IMR-90 (cell line): ENCODE measurements around the gene SEC24B. TPM values are rescaled to one million over a fixed set of nuclear protein-coding genes. Genes with fewer than 3 reads are reported as not detected.

Experiments used
- ATAC-seq: fragments of 200-7000 bp; cut with Tn5 transposase; 2 replicates; pipeline ENCODE4 v1.9.1; 2020; ENCODE audit warnings: low read depth, mild to moderate bottlenecking, moderate library complexity
- BruUV-seq: library from RNA; stranded (reverse); fragments of 400-500 nt; replicated peaks from 2 replicates; lab custom pipeline; 2021; lab: Mats Ljungman, UMichigan
- CTCF ChIA-PET: fragments of 300-600 bp; formaldehyde crosslinking; extraction: SDS; loops from one replicate; lab custom pipeline; 2021; ENCODE audit warnings: antibody characterized with exemption; lab: Yijun Ruan, JAX
- POLR2A ChIA-PET: fragments of 300-600 bp; sonication (Branson Sonifier 250); formaldehyde crosslinking; loops from one replicate; lab custom pipeline; 2022; ENCODE audit warnings: antibody characterized with exemption; ENCODE audit not compliant: unreplicated experiment; lab: Charles Lee
- DNase-seq: peaks from one replicate; pipeline ENCODE4 v3.0.0; 2013
- H2AFZ ChIP-seq: replicated peaks from 2 replicates; pipeline ENCODE3; 2013; ENCODE audit warnings: low read length, mild to moderate bottlenecking; ENCODE audit not compliant: poor library complexity
- H2AK5ac ChIP-seq: 2 replicates; pipeline ENCODE4 v1.6.1; 2013; ENCODE audit warnings: low read depth, low read length, inconsistent platforms
- H2AK9ac ChIP-seq: replicated peaks from 2 replicates; pipeline ENCODE3; 2013; ENCODE audit warnings: mild to moderate bottlenecking, low read depth, low read length, moderate library complexity; ENCODE audit not compliant: poor library complexity
- H2BK120ac ChIP-seq: 2 replicates; pipeline ENCODE4 v1.6.1; 2013; ENCODE audit warnings: low read depth, low read length, inconsistent platforms
- H2BK15ac ChIP-seq: 3 replicates; pipeline ENCODE4 v1.6.1; 2013; ENCODE audit warnings: low read depth, low read length, inconsistent platforms
- H2BK20ac ChIP-seq: 2 replicates; pipeline ENCODE4 v1.6.1; 2013; ENCODE audit warnings: low read depth, mild to moderate bottlenecking, inconsistent platforms, low read length, moderate library complexity
- H2BK5ac ChIP-seq: 2 replicates; pipeline ENCODE4 v1.6.1; 2013; ENCODE audit warnings: mild to moderate bottlenecking, low read depth, low read length, inconsistent platforms; ENCODE audit not compliant: poor library complexity, severe bottlenecking
- H3K14ac ChIP-seq: replicated peaks from 2 replicates; pipeline ENCODE4 v1.6.1; 2013; ENCODE audit warnings: low read depth, low read length, inconsistent platforms
- H3K18ac ChIP-seq: 2 replicates; pipeline ENCODE4 v1.6.1; 2013; ENCODE audit warnings: low read depth, low read length, control low read depth
- H3K23ac ChIP-seq: 2 replicates; pipeline ENCODE4 v1.6.1; 2013; ENCODE audit warnings: low read depth, low read length, inconsistent platforms
- H3K27ac ChIP-seq: 2 replicates; pipeline ENCODE4 v1.5.1; 2013; ENCODE audit warnings: mild to moderate bottlenecking, control low read depth, low read length; ENCODE audit not compliant: insufficient read depth
- H3K27me3 ChIP-seq: 2 replicates; pipeline ENCODE4 v1.6.1; 2013; ENCODE audit warnings: low read length; ENCODE audit not compliant: control insufficient read depth, insufficient read depth
- H3K36me3 ChIP-seq: 2 replicates; pipeline ENCODE4 v1.6.1; 2013; ENCODE audit warnings: low read length, mixed read lengths; ENCODE audit not compliant: control insufficient read depth, insufficient read depth
- H3K4ac ChIP-seq: 2 replicates; pipeline ENCODE4 v1.6.1; 2013; ENCODE audit warnings: low read depth, low read length, inconsistent platforms
- H3K4me1 ChIP-seq: 2 replicates; pipeline ENCODE4 v1.6.1; 2013; ENCODE audit warnings: low read length, mixed read lengths; ENCODE audit not compliant: control insufficient read depth, insufficient read depth
- H3K4me2 ChIP-seq: 2 replicates; pipeline ENCODE4 v1.6.1; 2013; ENCODE audit warnings: low read depth, mild to moderate bottlenecking, control low read depth, low read length, moderate library complexity
- H3K4me3 ChIP-seq: 2 replicates; pipeline ENCODE4 v1.5.1; 2013; ENCODE audit warnings: low read depth, mild to moderate bottlenecking, control low read depth, low read length, moderate library complexity; ENCODE audit not compliant: insufficient read depth
- H3K56ac ChIP-seq: 2 replicates; pipeline ENCODE4 v1.6.1; 2013; ENCODE audit warnings: low read length, inconsistent platforms; ENCODE audit not compliant: insufficient read depth; ENCODE audit errors: extremely low read depth
- H3K79me1 ChIP-seq, 2 experiments: 2 replicates each; pipeline ENCODE4 v1.6.1; 2013; ENCODE audit warnings: low read length in 2 of 2, inconsistent platforms in 1 of 2, low read depth in 1 of 2
- H3K9ac ChIP-seq: 2 replicates; pipeline ENCODE4 v1.6.1; 2013; ENCODE audit warnings: low read depth, low read length, control low read depth
- H3K9me1 ChIP-seq: 2 replicates; pipeline ENCODE4 v1.6.1; 2013; ENCODE audit warnings: low read length, inconsistent platforms; ENCODE audit not compliant: insufficient read depth
- H3K9me3 ChIP-seq: 2 replicates; pipeline ENCODE4 v1.6.1; 2013; ENCODE audit warnings: low read length; ENCODE audit not compliant: control insufficient read depth, insufficient read depth
- H4K20me1 ChIP-seq: 2 replicates; pipeline ENCODE4 v1.6.1; 2013; ENCODE audit warnings: low read length, inconsistent platforms; ENCODE audit not compliant: insufficient read depth
- H4K5ac ChIP-seq: 2 replicates; pipeline ENCODE4 v1.6.1; 2013; ENCODE audit warnings: mild to moderate bottlenecking, low read depth, low read length, control low read depth
- H4K8ac ChIP-seq, 2 experiments: 2 replicates each; pipeline ENCODE4 v1.6.1; 2013; ENCODE audit warnings: low read depth in 2 of 2, low read length in 2 of 2, control low read depth in 1 of 2, inconsistent platforms in 1 of 2
- H4K91ac ChIP-seq: 2 replicates; pipeline ENCODE4 v1.6.1; 2013; ENCODE audit warnings: low read depth, low read length, inconsistent platforms; ENCODE audit not compliant: insufficient read depth
- CEBPB ChIP-seq: IDR thresholded peaks from 2 replicates; pipeline ENCODE4 v1.6.1; 2012; ENCODE audit warnings: low read depth, low read length, improper control_type of control experiment
- CHD1 ChIP-seq: IDR thresholded peaks from 2 replicates; pipeline ENCODE4 v1.6.1; 2012; ENCODE audit warnings: low read depth, low read length, improper control_type of control experiment
- ELK1 ChIP-seq: fragments of 150-350 bp; IDR thresholded peaks from 2 replicates; pipeline ENCODE4 v1.6.1; 2016; ENCODE audit warnings: low read depth, mild to moderate bottlenecking, low read length, moderate library complexity, borderline replicate concordance
- FOS ChIP-seq: fragments of 150-350 bp; IDR thresholded peaks from 2 replicates; pipeline ENCODE4 v1.6.1; 2016; ENCODE audit warnings: low read depth, low read length
- MAFK ChIP-seq: IDR thresholded peaks from 2 replicates; pipeline ENCODE4 v1.6.1; 2012; ENCODE audit warnings: low read depth, low read length, improper control_type of control experiment
- MAZ ChIP-seq: IDR thresholded peaks from 2 replicates; pipeline ENCODE4 v1.6.1; 2012; ENCODE audit warnings: low read depth, mild to moderate bottlenecking, low read length, improper control_type of control experiment, moderate library complexity, borderline replicate concordance
- MXI1 ChIP-seq: IDR thresholded peaks from 2 replicates; pipeline ENCODE4 v1.6.1; 2012; ENCODE audit warnings: low read depth, mild to moderate bottlenecking, low read length, moderate library complexity, borderline replicate concordance
- NFE2L2 ChIP-seq: fragments of 150-350 bp; IDR thresholded peaks from 2 replicates; pipeline ENCODE4 v1.6.1; 2016; ENCODE audit warnings: low read depth, mild to moderate bottlenecking, low read length
- POLR2A ChIP-seq: IDR thresholded peaks from 2 replicates; pipeline ENCODE4 v1.6.1; 2012; ENCODE audit warnings: mild to moderate bottlenecking, low read depth, low read length
- RAD21 ChIP-seq: IDR thresholded peaks from 2 replicates; pipeline ENCODE4 v1.6.1; 2012; ENCODE audit warnings: low read length, improper control_type of control experiment
- RCOR1 ChIP-seq: IDR thresholded peaks from 2 replicates; pipeline ENCODE4 v1.6.1; 2012; ENCODE audit warnings: mild to moderate bottlenecking, low read length, improper control_type of control experiment; ENCODE audit not compliant: insufficient replicate concordance
- SMC3 ChIP-seq: fragments of 150-350 bp; IDR thresholded peaks from 2 replicates; pipeline ENCODE4 v1.6.1; 2016; ENCODE audit warnings: low read depth, mild to moderate bottlenecking, antibody characterized with exemption, low read length, moderate library complexity
- WGBS, 2 experiments: methylation state at CpG; one replicate each; pipeline versions ENCODE4 v1.1.5 to v1.1.7; 2013; ENCODE audit warnings: missing lambda C conversion rate in 2 of 2; ENCODE audit not compliant: insufficient read length in 1 of 2; ENCODE audit errors: extremely low coverage in 2 of 2; 5-methylcytosine and 5-hydroxymethylcytosine counted together
- dilution Hi-C: fragments of 300-500 bp; cut with HindIII; formaldehyde crosslinking; loops from one replicate; pipeline ENCODE4 v1.14.3; 2018; ENCODE audit warnings: low sequenced_read_pairs; ENCODE audit not compliant: unreplicated experiment
- in situ Hi-C: fragments of 300-500 bp; cut with MboI; formaldehyde crosslinking; loops from 3 replicates; pipeline ENCODE4 v1.14.3; 2019; ENCODE audit warnings: low sequenced_read_pairs, inconsistent platforms, mixed read lengths
- intact Hi-C: fragments of 100-400 bp; cut with micrococcal nuclease; formaldehyde crosslinking; loops from 2 replicates; pipeline ENCODE4 v1.10.0; 2022
- polyA plus RNA-seq, 3 experiments: library from polyadenylated mRNA; depleted of rRNA; stranded (reverse); fragments of >200 nt; gene quantifications; 2 replicates each; pipeline ENCODE4 v1.2.3, GENCODE V29; 2012; ENCODE audit warnings: low replicate concordance in 1 of 3
- total RNA-seq: library from RNA; depleted of rRNA; stranded (reverse); fragments of >200 nt; gene quantifications from 2 replicates; pipeline ENCODE4 v1.2.3, GENCODE V29; 2012

The SEC24B gene
- total and polyA plus RNA-seq, 2 of the 4 experiments (the other 2 are of a cell fraction): 19.0 to 27.4 TPM

GRCh38 chr4:109383823-109384222 is 49.8 kb upstream of the SEC24B start (continued):
- TF ChIP-seq CHD1: no peak
- no peak for TF ChIP-seq POLR2A

GRCh38 chr4:109385260-109385659 is 48.4 kb upstream of the SEC24B start:
- Histone ChIP-seq H3K9me3 (no peaks in the 10 kb centered on the region), H3K56ac (no peak overlapping the region), H3K79me1 (no peaks in the 10 kb centered on the region), H4K91ac (no peak overlapping the region), H2AK9ac (peak overlapping the region; percentile 47), H2BK5ac (no peak overlapping the region), H2AK5ac (no peak overlapping the region), H4K20me1 (no peaks in the 10 kb centered on the region), H3K4me2 (no peak overlapping the region), H4K5ac (no peak overlapping the region), H2BK20ac (no peak overlapping the region), H3K27ac (no peak overlapping the region), H3K14ac (no peak overlapping the region), H2AFZ (peak overlapping the region; percentile 15), H3K9ac (no peak overlapping the region), H3K27me3 (no peaks in the 10 kb centered on the region; the same call in none of the 2 replicates), H3K4me3 (no peak overlapping the region), H3K23ac (no peak overlapping the region), H3K9me1 (no peaks in the 10 kb centered on the region), H3K18ac (no peak overlapping the region), H3K4me1 (no peaks in the 10 kb centered on the region), H2BK120ac (no peak overlapping the region), H3K36me3 (no peaks in the 10 kb centered on the region), H4K8ac (no peak overlapping the region), H2BK15ac (no peak overlapping the region), H3K4ac (no peak overlapping the region)
- TF ChIP-seq RCOR1: no peak
- TF ChIP-seq SMC3: no peak
- TF ChIP-seq RAD21: no peak
- no peak for TF ChIP-seq FOS
- TF ChIP-seq ELK1: no peak
- TF ChIP-seq MAFK: no peak
- no peak for TF ChIP-seq MAZ
- no peak for TF ChIP-seq CHD1
- no peak for TF ChIP-seq CEBPB
- TF ChIP-seq MXI1: no peak
- TF ChIP-seq NFE2L2: no peak
- no peak for TF ChIP-seq POLR2A
- CTCF ChIA-PET: no interaction called here
- intact Hi-C loops (no loop called here), dilution Hi-C loops (no loop called here), in situ Hi-C loops (no loop called here)
- WGBS, 2 experiments: 87% methylated on average over 3 of the region's 5 CpGs; no CpG with 5 or more reads in 1 of the 2 experiments
- no peak for ATAC-seq
- DNase-seq: no peak
- POLR2A ChIA-PET: no interaction called here
- BruUV-seq: no TSS peak
